Smooth muscle cell (in vitro differentiated cells): ENCODE results near the gene SEPTIN5. TPM values are rescaled to one million over a fixed set of nuclear protein-coding genes. Genes with fewer than 3 reads are reported as not detected.

ENCODE experiments used
- DNase-seq: peaks from one replicate; lab custom pipeline; 2025; ENCODE audit not compliant: unreplicated experiment; lab: John Stamatoyannopoulos, UW
- H2AFZ ChIP-seq: fragments of 200-600 bp; sonication (generic); 2 replicates; pipeline ENCODE4 v1.6.0; 2016; ENCODE audit warnings: antibody characterized with exemption, low read depth, mild to moderate bottlenecking
- H3F3A ChIP-seq: fragments of 200-600 bp; sonication (generic); 2 replicates; pipeline ENCODE4 v1.6.0; 2017; ENCODE audit warnings: antibody characterized with exemption, low read depth
- H3K27ac ChIP-seq: fragments of 200-600 bp; sonication (generic); 2 replicates; pipeline ENCODE4 v1.5.1; 2016; ENCODE audit warnings: low read depth, mild to moderate bottlenecking
- H3K27me3 ChIP-seq: fragments of 200-600 bp; sonication (generic); 2 replicates; pipeline ENCODE4 v1.6.1; 2016; ENCODE audit warnings: low read depth, mild to moderate bottlenecking
- H3K36me3 ChIP-seq: fragments of 200-600 bp; sonication (generic); 2 replicates; pipeline ENCODE4 v1.5.1; 2016; ENCODE audit warnings: low read depth
- H3K4me1 ChIP-seq: fragments of 200-600 bp; sonication (generic); 2 replicates; pipeline ENCODE4 v1.5.1; 2016; ENCODE audit warnings: low read depth
- H3K4me2 ChIP-seq: fragments of 200-600 bp; sonication (generic); 2 replicates; pipeline ENCODE4 v1.6.0; 2016; ENCODE audit warnings: mild to moderate bottlenecking
- H3K4me3 ChIP-seq: fragments of 200-600 bp; sonication (generic); 2 replicates; pipeline ENCODE4 v1.5.1; 2016; ENCODE audit warnings: mild to moderate bottlenecking
- H3K79me2 ChIP-seq: fragments of 200-600 bp; sonication (generic); 2 replicates; pipeline ENCODE4 v1.6.0; 2016; ENCODE audit warnings: low read depth, mild to moderate bottlenecking
- H3K9ac ChIP-seq: fragments of 200-600 bp; sonication (generic); 2 replicates; pipeline ENCODE4 v1.6.0; 2016; ENCODE audit warnings: low read depth
- H3K9me3 ChIP-seq: fragments of 200-600 bp; sonication (generic); replicated peaks from 2 replicates; pipeline ENCODE4 v1.5.1; 2016; ENCODE audit warnings: low read depth
- H4K20me1 ChIP-seq: fragments of 200-600 bp; sonication (generic); 2 replicates; pipeline ENCODE4 v1.6.0; 2016; ENCODE audit warnings: low read depth
- CTCF ChIP-seq: fragments of 200-600 bp; sonication (generic); IDR thresholded peaks from 2 replicates; pipeline ENCODE4 v1.5.1; 2017; ENCODE audit warnings: borderline replicate concordance, mild to moderate bottlenecking, antibody characterized with exemption; ENCODE audit not compliant: insufficient read depth, poor library complexity, severe bottlenecking
- WGBS: methylation state at CpG from one replicate; pipeline ENCODE4 v1.1.7; 2016; ENCODE audit warnings: low lambda C conversion rate; 5-methylcytosine and 5-hydroxymethylcytosine counted together
- polyA plus RNA-seq: library from polyadenylated mRNA; unstranded; fragments of >200 nt; fragmentation: Nextera tagmentation; extraction: Ambion mirVana; gene quantifications from 2 replicates; pipeline ENCODE4 v1.2.1, GENCODE V29; 2016
- total RNA-seq: library from RNA; depleted of rRNA; stranded (reverse); fragments of >200 nt; gene quantifications from 2 replicates; pipeline ENCODE4 v1.2.3, GENCODE V29; 2014

The SEPTIN5 gene
- total and polyA plus RNA-seq, 2 experiments from 2014 or later, result 26.6 to 64.1 TPM

- no peak overlapping the region for H3K9ac ChIP-seq
- no peaks in the 10 kb centered on the region for H3K27me3 ChIP-seq
- no peak overlapping the region for H3K4me3 ChIP-seq
- H3K36me3 ChIP-seq, result no peaks in the 10 kb centered on the region
- H3K79me2 ChIP-seq, result no peaks in the 10 kb centered on the region
- H3K27ac ChIP-seq, result no peak overlapping the region
- H3K4me1 ChIP-seq, result no peaks in the 10 kb centered on the region
- no peaks in the 10 kb centered on the region for H3F3A ChIP-seq
- H4K20me1 ChIP-seq, result no peaks in the 10 kb centered on the region
- no peak for TF ChIP-seq CTCF
- no peak for DNase-seq
- H3K9me3 ChIP-seq, result no peaks in the 10 kb centered on the region
- H2AFZ ChIP-seq, result no peak overlapping the region
- H3K4me2 ChIP-seq, result no peak overlapping the region
- WGBS, result 96% methylated on average over 21 of the region's 21 CpGs
Measured at GRCh38 chr22:19742160-19743066, 28.1 kb downstream of the SEPTIN5 start.

GRCh38 chr22:19743081-19743480, 28.8 kb downstream of the SEPTIN5 start:
- no peak overlapping the region for H3K4me2 ChIP-seq
- no peak for TF ChIP-seq CTCF
- DNase-seq, result no peak
- H3K9ac ChIP-seq, result no peak overlapping the region
- no peaks in the 10 kb centered on the region for H3K79me2 ChIP-seq
- H4K20me1 ChIP-seq, result no peaks in the 10 kb centered on the region
- no peak overlapping the region for H3K27ac ChIP-seq
- no peaks in the 10 kb centered on the region for H3K36me3 ChIP-seq
- no peak overlapping the region for H2AFZ ChIP-seq
- H3K4me1 ChIP-seq, result no peaks in the 10 kb centered on the region
- WGBS, result 88% methylated on average over 6 of the region's 6 CpGs
- no peak overlapping the region for H3K4me3 ChIP-seq
- H3F3A ChIP-seq, result no peaks in the 10 kb centered on the region
- H3K27me3 ChIP-seq, result no peaks in the 10 kb centered on the region
- H3K9me3 ChIP-seq, result no peaks in the 10 kb centered on the region

GRCh38 chr22:19743651-19744050, 29.3 kb downstream of the SEPTIN5 start:
- Histone ChIP-seq H3K4me1 (no peaks in the 10 kb centered on the region), H3K27ac (no peak overlapping the region), H3K4me3 (no peak overlapping the region), H2AFZ (no peak overlapping the region), H3K79me2 (no peaks in the 10 kb centered on the region), H3K9me3 (no peaks in the 10 kb centered on the region), H3K27me3 (no peaks in the 10 kb centered on the region), H4K20me1 (no peaks in the 10 kb centered on the region), H3K4me2 (no peak overlapping the region), H3K9ac (no peak overlapping the region), H3K36me3 (no peaks in the 10 kb centered on the region), H3F3A (no peaks in the 10 kb centered on the region)
- WGBS, result 98% methylated on average over 4 of the region's 4 CpGs
- no peak for TF ChIP-seq CTCF
- DNase-seq, result no peak
